Bronchial epithelial cell (primary cell): ENCODE data around the gene PSMD3. TPM values are rescaled to one million over a fixed set of nuclear protein-coding genes. Genes with fewer than 3 reads are reported as not detected.

Experiments used
- DNase-seq: peaks from one replicate; pipeline ENCODE4 v3.0.0-alpha.2; 2010; ENCODE audit warnings: low read depth
- FAIRE-seq: peaks from 2 replicates; lab custom pipeline; 2011; peaks lifted over from hg19 to GRCh38; lab: Jason Lieb, UNC
- H3K27me3 ChIP-seq: 2 replicates; pipeline ENCODE4 v1.5.1; 2011; ENCODE audit warnings: low read length; ENCODE audit not compliant: control insufficient read depth, insufficient read depth
- H3K36me3 ChIP-seq: 2 replicates; pipeline ENCODE4 v1.5.1; 2011; ENCODE audit warnings: low read length; ENCODE audit not compliant: control insufficient read depth, insufficient read depth
- H3K4me3 ChIP-seq: 2 replicates; pipeline ENCODE4 v1.5.1; 2011; ENCODE audit warnings: mild to moderate bottlenecking, low read depth, low read length, control low read depth
- total RNA-seq: library from RNA; depleted of rRNA; stranded (reverse); fragments of >200 nt; gene quantifications from 2 replicates; pipeline ENCODE4 v1.2.1, GENCODE V29; 2014
- TF ChIP-seq, protein P1 (sequence below): IDR thresholded peaks from 2 replicates; pipeline ENCODE4 v1.5.1; 2011; ENCODE audit warnings: mild to moderate bottlenecking, moderate library complexity, low read length, control low read depth, inconsistent platforms; ENCODE audit not compliant: insufficient read depth, severe bottlenecking

Gene PSMD3
- total RNA-seq, 1 donor from 2014 or later = 79.8 TPM

DNA sequence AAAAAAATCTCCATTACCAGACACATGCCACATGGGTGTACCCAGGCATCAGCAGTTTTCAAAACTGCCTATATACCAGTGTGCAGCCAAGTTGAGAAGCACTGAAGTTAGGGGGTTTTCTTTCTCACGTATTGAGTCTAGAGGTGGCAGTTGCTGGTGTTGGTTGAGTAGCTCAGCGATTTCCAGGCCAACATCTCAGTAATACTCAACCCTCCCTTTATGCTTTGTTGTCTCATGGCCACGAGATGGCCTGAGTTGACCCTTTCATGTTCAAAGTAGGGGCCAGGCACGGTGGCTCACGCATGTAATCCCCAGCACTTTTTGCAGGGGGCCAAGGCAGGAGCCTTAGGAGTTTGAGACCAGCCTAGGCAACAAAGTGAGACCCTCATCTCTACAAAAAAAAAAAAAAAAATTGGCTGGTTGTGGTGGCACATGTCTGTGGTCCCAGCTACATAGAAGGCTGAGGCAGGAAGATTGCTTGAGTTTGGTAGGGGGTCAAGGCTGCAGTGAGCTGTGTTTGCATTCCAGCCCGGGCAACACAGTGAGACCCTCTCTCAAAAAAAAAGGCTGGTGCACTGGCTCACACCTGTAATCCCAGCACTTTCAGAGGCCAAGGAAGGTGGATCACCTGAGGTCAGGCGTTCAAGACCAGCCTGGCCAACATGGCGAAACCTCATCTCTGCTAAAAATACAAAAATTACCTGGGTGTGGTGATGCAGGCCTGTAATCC is 42.3 kb upstream of the PSMD3 start:
- Histone ChIP-seq H3K36me3 (no peaks in the 10 kb centered on the region), H3K4me3 (no peak overlapping the region), H3K27me3 (no peaks in the 10 kb centered on the region)
- FAIRE-seq (no peak), DNase-seq (no peak)
- TF ChIP-seq, protein P1, sequence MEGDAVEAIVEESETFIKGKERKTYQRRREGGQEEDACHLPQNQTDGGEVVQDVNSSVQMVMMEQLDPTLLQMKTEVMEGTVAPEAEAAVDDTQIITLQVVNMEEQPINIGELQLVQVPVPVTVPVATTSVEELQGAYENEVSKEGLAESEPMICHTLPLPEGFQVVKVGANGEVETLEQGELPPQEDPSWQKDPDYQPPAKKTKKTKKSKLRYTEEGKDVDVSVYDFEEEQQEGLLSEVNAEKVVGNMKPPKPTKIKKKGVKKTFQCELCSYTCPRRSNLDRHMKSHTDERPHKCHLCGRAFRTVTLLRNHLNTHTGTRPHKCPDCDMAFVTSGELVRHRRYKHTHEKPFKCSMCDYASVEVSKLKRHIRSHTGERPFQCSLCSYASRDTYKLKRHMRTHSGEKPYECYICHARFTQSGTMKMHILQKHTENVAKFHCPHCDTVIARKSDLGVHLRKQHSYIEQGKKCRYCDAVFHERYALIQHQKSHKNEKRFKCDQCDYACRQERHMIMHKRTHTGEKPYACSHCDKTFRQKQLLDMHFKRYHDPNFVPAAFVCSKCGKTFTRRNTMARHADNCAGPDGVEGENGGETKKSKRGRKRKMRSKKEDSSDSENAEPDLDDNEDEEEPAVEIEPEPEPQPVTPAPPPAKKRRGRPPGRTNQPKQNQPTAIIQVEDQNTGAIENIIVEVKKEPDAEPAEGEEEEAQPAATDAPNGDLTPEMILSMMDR = no peak

DNA sequence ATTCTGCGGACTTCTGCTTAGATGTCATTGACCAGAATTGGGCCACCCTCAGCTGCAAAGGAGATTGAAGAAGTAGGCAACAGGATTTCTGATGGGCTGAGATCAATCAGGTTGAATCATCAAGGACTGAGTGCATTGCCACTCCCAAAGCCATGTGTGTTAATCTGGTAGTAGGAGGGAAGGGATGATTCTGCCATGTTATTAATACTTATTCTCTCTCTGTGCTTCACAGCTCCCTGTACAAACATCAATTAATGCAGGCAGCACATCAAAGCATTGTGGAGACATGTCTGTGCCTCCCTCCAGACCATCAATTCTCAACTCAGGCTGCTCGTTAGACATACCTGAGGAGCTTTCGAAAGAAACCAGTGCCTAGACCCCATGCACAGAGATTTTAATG is 41.5 kb upstream of the PSMD3 start:
- TF ChIP-seq, protein P1 = no peak
- Histone ChIP-seq H3K27me3 (no peaks in the 10 kb centered on the region), H3K36me3 (no peaks in the 10 kb centered on the region), H3K4me3 (no peak overlapping the region)
- DNase-seq (no peak), FAIRE-seq (peak; percentile 80)

DNA sequence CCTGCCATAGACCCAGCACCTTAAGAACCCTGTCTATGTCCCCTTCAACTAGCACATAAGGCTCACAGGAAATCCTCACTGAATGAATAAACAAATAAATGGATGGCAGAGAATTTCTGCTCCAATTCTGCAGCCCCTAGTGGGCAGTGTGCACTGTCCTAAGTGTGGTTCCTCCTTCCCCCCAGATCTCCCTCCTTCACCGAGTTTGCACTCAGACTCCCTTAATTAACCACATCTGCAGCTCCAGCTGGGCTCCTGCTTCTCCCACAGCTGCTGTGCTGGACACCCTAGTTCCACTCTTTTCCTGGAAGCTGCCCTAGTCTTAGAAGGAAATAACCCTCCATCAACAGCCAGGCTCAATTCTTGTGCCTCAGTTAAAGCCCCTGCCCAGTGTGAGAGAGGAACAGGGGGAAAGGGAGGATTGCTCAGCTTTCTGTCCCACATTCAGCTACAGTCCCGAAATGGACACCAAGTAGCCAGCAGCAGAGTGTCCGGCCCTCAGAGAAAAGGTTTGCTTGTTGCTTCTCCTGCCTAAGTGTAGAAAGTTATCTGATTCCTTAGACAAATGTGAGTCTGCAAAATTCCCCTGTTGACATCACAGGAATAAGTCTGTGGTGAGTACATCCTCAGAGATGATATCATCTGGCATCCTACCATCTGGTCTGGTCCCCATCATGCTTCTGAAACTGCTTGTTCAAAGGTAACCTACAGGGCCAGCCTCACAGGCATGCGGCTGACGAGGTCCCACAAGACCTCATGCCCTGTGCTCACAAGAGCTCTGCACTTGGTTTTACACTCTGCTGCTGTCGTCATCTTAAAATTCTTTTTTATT is 40.8 kb upstream of the PSMD3 start:
- FAIRE-seq = no peak
- Histone ChIP-seq H3K4me3 (no peak overlapping the region), H3K36me3 (no peaks in the 10 kb centered on the region), H3K27me3 (no peaks in the 10 kb centered on the region)
- DNase-seq = peak; percentile 75
- TF ChIP-seq, protein P1 = peak; percentile 7

DNA sequence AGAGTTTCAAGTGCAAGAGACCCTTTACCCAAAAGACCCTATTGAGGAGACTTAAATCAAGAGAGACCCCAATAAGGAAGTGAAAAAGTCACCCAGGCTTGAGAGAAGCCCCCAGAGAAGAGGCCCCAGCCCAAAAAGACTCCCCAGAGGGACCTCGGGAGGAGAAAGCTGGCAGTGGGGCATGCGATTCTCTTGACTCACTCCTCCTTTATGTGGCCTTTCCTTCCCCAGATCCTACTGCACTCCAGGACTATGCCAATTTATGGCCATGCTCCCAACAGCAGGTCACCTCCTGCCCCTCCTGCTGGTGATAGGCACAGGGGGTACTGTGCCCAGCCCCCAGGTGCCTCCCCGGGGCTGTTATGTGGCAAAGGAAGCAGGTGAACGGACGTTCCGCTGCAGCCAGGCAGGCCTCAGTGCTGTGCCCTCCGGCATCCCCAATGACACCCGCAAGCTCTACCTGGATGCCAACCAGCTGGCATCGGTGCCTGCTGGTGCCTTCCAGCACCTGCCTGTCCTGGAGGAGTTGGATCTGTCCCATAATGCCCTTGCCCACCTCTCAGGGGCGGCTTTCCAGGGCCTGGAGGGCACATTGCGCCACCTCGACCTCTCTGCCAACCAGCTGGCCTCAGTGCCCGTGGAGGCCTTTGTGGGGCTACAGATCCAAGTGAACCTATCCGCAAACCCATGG is 36.8 kb upstream of the PSMD3 start:
- no peak for FAIRE-seq
- TF ChIP-seq, protein P1 = no peak
- H3K36me3 ChIP-seq = no peaks in the 10 kb centered on the region
- no peak overlapping the region for H3K4me3 ChIP-seq
- no peaks in the 10 kb centered on the region for H3K27me3 ChIP-seq
- no peak for DNase-seq

DNA sequence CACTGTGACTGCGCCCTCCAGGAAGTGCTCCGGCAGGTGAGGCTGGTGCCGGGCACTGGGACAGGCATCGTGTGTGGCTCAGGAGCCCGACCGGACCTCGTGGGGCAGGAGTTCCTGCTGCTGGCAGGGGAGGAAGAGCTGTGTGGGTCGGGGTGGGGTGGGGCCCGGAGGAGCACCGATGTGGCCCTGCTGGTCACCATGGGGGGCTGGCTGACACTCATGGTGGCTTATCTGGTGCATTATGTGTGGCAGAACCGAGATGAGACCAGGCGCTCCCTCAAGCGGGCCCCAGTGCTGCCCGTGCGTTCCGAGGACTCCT is 36.3 kb upstream of the PSMD3 start:
- TF ChIP-seq, protein P1 = no peak
- no peaks in the 10 kb centered on the region for H3K36me3 ChIP-seq
- DNase-seq (no peak), FAIRE-seq (no peak)
- H3K4me3 ChIP-seq = no peak overlapping the region
- no peaks in the 10 kb centered on the region for H3K27me3 ChIP-seq
